Measurements from ENCODE around the gene CFAP157.

GRCh38 chr9:127761491-127761956 lies 54.7 kb downstream of the CFAP157 start:
- TF ChIP-seq CTCF (IDR thresholded peaks at IDR 0.05) (no peak), POLR2A (IDR thresholded peaks at IDR 0.05) (no peak)

Data from Peyer's patch (tissue), 4 donors.